Measurements from ENCODE around the gene TBC1D10A. TPM values are rescaled to one million over a fixed set of nuclear protein-coding genes. Genes with fewer than 3 reads are reported as not detected.

Gene TBC1D10A
- total RNA-seq, 4 donors from 2014 or later, result 38.3 to 49.2 (median 43.0) TPM

DNA sequence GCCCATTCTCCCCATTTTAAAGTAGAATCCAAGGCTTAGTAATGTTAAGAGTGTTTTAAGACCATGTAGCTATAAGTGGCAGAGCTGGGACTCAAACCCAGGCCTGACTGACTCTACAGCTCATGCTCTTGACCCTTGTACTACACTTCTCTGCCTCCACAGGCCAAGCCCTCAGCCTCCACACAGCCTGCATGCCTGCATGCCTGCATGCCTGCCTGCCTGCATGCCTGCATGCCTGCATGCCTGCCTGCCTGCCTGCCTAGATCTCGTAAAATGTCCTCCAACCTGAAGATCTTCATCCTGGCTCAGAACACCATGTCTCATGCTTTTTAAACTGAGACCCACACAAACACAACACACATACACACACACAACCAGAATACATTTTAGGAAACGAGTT lies 18.6 kb downstream of the TBC1D10A start:
- H3K36me3 ChIP-seq, result no peaks in the 10 kb centered on the region
- H3K4me3 ChIP-seq, result no peak overlapping the region
- no peak for DNase-seq (ENCODE audit: low spot score in 2 of 2)
- TF ChIP-seq POLR2A (IDR thresholded peaks at IDR 0.05) (no peak), POLR2AphosphoS5 (IDR thresholded peaks at IDR 0.05) (no peak), EP300 (IDR thresholded peaks at IDR 0.05) (no peak)
- TF ChIP-seq, protein P1, sequence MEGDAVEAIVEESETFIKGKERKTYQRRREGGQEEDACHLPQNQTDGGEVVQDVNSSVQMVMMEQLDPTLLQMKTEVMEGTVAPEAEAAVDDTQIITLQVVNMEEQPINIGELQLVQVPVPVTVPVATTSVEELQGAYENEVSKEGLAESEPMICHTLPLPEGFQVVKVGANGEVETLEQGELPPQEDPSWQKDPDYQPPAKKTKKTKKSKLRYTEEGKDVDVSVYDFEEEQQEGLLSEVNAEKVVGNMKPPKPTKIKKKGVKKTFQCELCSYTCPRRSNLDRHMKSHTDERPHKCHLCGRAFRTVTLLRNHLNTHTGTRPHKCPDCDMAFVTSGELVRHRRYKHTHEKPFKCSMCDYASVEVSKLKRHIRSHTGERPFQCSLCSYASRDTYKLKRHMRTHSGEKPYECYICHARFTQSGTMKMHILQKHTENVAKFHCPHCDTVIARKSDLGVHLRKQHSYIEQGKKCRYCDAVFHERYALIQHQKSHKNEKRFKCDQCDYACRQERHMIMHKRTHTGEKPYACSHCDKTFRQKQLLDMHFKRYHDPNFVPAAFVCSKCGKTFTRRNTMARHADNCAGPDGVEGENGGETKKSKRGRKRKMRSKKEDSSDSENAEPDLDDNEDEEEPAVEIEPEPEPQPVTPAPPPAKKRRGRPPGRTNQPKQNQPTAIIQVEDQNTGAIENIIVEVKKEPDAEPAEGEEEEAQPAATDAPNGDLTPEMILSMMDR (IDR thresholded peaks at IDR 0.05), result no peak
- peaks cover 100% of the 10 kb centered on the region for H3K4me1 ChIP-seq
- 75% methylated on average over 2 of the region's 2 CpGs for WGBS
- no peaks in the 10 kb centered on the region for H3K27me3 ChIP-seq
- H3K27ac ChIP-seq, result peak overlapping the region; percentile 87
- no peaks in the 10 kb centered on the region for H3K9me3 ChIP-seq

DNA sequence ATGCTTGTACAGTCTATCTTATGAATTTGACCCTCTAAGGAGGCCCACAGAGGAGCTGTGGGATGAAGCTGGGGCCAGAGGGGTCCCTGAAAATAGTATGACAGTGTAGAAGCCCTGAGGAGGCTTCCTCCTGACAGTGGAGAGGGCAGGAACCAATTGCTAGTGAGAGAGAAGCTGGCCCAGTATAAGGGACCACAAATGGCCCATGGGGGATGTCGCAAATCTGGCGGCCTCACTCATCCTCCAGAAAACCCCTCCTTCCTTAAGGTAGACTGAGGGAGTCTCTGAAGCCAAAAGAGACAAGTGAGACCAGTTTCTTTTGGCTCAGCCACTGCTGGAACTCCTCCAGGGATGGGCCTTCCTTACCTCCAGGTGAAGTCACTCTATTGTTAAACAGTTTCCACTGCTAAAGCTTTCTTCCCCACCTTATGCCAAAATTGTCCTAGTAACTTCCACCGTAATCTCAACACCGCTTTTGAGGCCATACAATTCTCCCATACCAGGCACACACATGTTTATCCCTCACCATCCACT lies 19.6 kb downstream of the TBC1D10A start:
- Histone ChIP-seq H3K27ac (peak overlapping the region; percentile 87), H3K27me3 (no peaks in the 10 kb centered on the region), H3K4me1 (peaks cover 100% of the 10 kb centered on the region), H3K36me3 (no peaks in the 10 kb centered on the region), H3K4me3 (no peak overlapping the region), H3K9me3 (no peaks in the 10 kb centered on the region)
- no peak for TF ChIP-seq EP300 (IDR thresholded peaks at IDR 0.05)
- 49% methylated on average over 4 of the region's 4 CpGs for WGBS
- DNase-seq (ENCODE audit: low spot score in 2 of 2), result no peak

GRCh38 chr22:30306627-30307011 lies 20.1 kb downstream of the TBC1D10A start:
- 86% methylated on average over 1 of the region's 1 CpG for WGBS
- no peaks in the 10 kb centered on the region for H3K36me3 ChIP-seq
- peak overlapping the region; percentile 87 for H3K27ac ChIP-seq
- peaks cover 100% of the 10 kb centered on the region for H3K4me1 ChIP-seq
- DNase-seq (ENCODE audit: low spot score in 2 of 2), result no peak
- TF ChIP-seq POLR2A (IDR thresholded peaks at IDR 0.05), result no peak
- TF ChIP-seq, protein P1 (IDR thresholded peaks at IDR 0.05), result no peak
- TF ChIP-seq POLR2AphosphoS5 (IDR thresholded peaks at IDR 0.05), result no peak
- no peak for TF ChIP-seq EP300 (IDR thresholded peaks at IDR 0.05)
- no peaks in the 10 kb centered on the region for H3K27me3 ChIP-seq
- H3K9me3 ChIP-seq, result no peaks in the 10 kb centered on the region
- no peak overlapping the region for H3K4me3 ChIP-seq

DNA sequence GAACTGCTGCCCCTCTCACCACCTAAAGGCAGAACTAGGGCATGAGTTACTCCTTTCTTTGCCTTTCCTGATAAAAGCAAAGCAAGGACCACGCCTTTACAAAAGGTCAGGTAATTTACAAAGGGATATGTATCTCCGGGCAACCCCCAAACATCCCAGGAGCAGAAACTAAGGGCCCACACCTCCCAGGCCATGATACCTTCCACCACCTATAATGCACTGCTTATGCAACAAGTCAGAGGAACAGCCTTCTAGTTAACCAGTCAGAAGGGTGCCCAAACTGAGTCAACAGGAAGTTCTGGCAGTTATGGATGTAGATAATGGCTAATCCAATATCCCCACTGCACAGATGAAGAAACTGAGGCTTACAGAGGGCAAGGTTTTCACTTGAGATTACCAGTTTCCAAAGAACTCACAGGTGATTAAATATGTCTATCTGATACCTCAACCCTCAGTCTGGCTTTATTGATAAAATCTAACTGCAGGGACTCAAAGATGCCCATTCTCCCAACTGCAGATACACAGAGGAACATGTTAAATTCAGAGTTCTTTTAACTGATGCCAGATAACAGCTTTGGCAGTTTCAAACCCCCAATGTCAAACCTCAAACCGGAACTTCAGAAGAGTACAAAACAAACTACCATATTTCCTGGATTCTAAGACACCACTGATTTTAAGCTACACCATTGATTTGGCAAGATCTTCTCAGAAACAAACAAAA lies 20.7 kb downstream of the TBC1D10A start:
- H3K27ac ChIP-seq, result peak overlapping the region; percentile 87
- H3K4me3 ChIP-seq, result peak overlapping the region; percentile 22
- WGBS, result 46% methylated on average over 3 of the region's 3 CpGs
- H3K27me3 ChIP-seq, result no peaks in the 10 kb centered on the region
- H3K9me3 ChIP-seq, result no peaks in the 10 kb centered on the region
- peaks cover 2% of the 10 kb centered on the region for H3K36me3 ChIP-seq
- H3K4me1 ChIP-seq, result peaks cover 100% of the 10 kb centered on the region
- TF ChIP-seq, protein P1 (IDR thresholded peaks at IDR 0.05), result no peak
- TF ChIP-seq POLR2AphosphoS5 (IDR thresholded peaks at IDR 0.05) (no peak), POLR2A (IDR thresholded peaks at IDR 0.05) (no peak), EP300 (IDR thresholded peaks at IDR 0.05) (no peak)
- DNase-seq (ENCODE audit: low spot score in 2 of 2), result no peak

DNA sequence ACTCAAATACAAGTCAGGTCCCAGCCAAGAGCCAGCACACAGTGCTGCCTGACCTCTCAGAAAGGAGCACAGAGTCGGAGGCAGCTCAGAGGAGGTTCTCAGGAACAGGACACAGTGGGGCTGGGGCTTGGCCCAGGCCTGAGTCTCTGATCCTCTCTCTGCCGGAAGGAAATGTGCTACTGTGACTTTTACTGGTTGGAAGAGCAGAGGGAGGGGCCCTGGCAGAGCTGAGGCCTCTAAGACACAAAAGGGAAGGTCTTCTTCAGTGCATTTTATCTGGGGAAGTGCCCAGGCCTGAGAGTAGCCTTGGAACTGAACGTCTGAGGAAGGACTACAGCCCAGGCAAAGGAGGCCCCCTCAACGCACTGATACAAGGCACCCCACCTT lies 21.2 kb downstream of the TBC1D10A start:
- no peaks in the 10 kb centered on the region for H3K27me3 ChIP-seq
- peak overlapping the region; percentile 87 for H3K27ac ChIP-seq
- no peaks in the 10 kb centered on the region for H3K9me3 ChIP-seq
- peak overlapping the region; percentile 22 for H3K4me3 ChIP-seq
- peak in 1 of 2 donors; percentile 76 for DNase-seq (ENCODE audit: low spot score in 2 of 2)
- peaks cover 7% of the 10 kb centered on the region for H3K36me3 ChIP-seq
- peaks cover 100% of the 10 kb centered on the region for H3K4me1 ChIP-seq
- 4% methylated on average over 4 of the region's 4 CpGs for WGBS
- peak in 1 of 2 donors; percentile 43 for TF ChIP-seq POLR2A (IDR thresholded peaks at IDR 0.05)
- TF ChIP-seq POLR2AphosphoS5 (IDR thresholded peaks at IDR 0.05), result peak in 1 of 3 donors; percentile 39
- TF ChIP-seq EP300 (IDR thresholded peaks at IDR 0.05), result no peak
- TF ChIP-seq, protein P1 (IDR thresholded peaks at IDR 0.05), result no peak
